Keratinocyte (primary cell): Measurements from ENCODE around the gene EIF2D. TPM values are rescaled to one million over a fixed set of nuclear protein-coding genes. Genes with fewer than 3 reads are reported as not detected.

Source experiments
- DNase-seq: peaks from one replicate; pipeline ENCODE4 v3.0.0-alpha.2; 2011; ENCODE audit warnings: low read depth, missing footprints, low spot score
- FAIRE-seq: peaks from 2 replicates; lab custom pipeline; 2011; peaks lifted over from hg19 to GRCh38; lab: Jason Lieb, UNC
- H2AFZ ChIP-seq: 2 replicates; pipeline ENCODE4 v1.6.0; 2012; ENCODE audit warnings: low read length, control low read depth, inconsistent platforms; ENCODE audit not compliant: control insufficient read depth
- H3K27ac ChIP-seq: 2 replicates; pipeline ENCODE4 v1.5.1; 2011; ENCODE audit warnings: low read length; ENCODE audit not compliant: control insufficient read depth, insufficient read depth
- H3K27me3 ChIP-seq: 3 replicates; pipeline ENCODE4 v1.6.0; 2011; ENCODE audit warnings: low read length; ENCODE audit not compliant: control insufficient read depth, insufficient read depth; ENCODE audit errors: extremely low read depth
- H3K36me3 ChIP-seq, 2 experiments: 2 replicates in 1 of 2; 3 replicates in 1 of 2; pipeline ENCODE4 v1.5.1; 2011; ENCODE audit warnings: low read length in 2 of 2, mild to moderate bottlenecking in 1 of 2; ENCODE audit not compliant: control insufficient read depth in 2 of 2, insufficient read depth in 2 of 2; ENCODE audit errors: extremely low read depth in 1 of 2
- H3K4me1 ChIP-seq: 3 replicates; pipeline ENCODE4 v1.5.1; 2011; ENCODE audit warnings: low read length; ENCODE audit not compliant: control insufficient read depth, insufficient read depth; ENCODE audit errors: extremely low read depth
- H3K4me2 ChIP-seq: 3 replicates; pipeline ENCODE4 v1.6.0; 2011; ENCODE audit warnings: low read depth, low read length; ENCODE audit not compliant: control insufficient read depth, insufficient read depth; ENCODE audit errors: extremely low read depth
- H3K4me3 ChIP-seq, 3 experiments: fragments of 200-600 bp in 1 of 3; sonication (generic) in 1 of 3; 2 replicates in 2 of 3; 3 replicates in 1 of 3; pipeline ENCODE4 v1.5.1; 2011 to 2016; ENCODE audit warnings: low read length in 3 of 3, mild to moderate bottlenecking in 3 of 3, control low read depth in 2 of 3, inconsistent platforms in 1 of 3, low read depth in 1 of 3, mixed read lengths in 1 of 3, mixed run types in 1 of 3, moderate library complexity in 1 of 3; ENCODE audit not compliant: control insufficient read depth in 2 of 3, insufficient read depth in 2 of 3; ENCODE audit errors: extremely low read depth in 1 of 3
- H3K79me2 ChIP-seq: 2 replicates; pipeline ENCODE4 v1.6.0; 2012; ENCODE audit warnings: low read length; ENCODE audit not compliant: control insufficient read depth, insufficient read depth
- H3K9ac ChIP-seq: 3 replicates; pipeline ENCODE4 v1.6.0; 2011; ENCODE audit warnings: low read length; ENCODE audit not compliant: control insufficient read depth, insufficient read depth; ENCODE audit errors: extremely low read depth
- H3K9me1 ChIP-seq: 3 replicates; pipeline ENCODE4 v1.6.0; 2011; ENCODE audit warnings: low read length; ENCODE audit not compliant: control insufficient read depth, insufficient read depth; ENCODE audit errors: extremely low read depth
- H3K9me3 ChIP-seq: 2 replicates; pipeline ENCODE4 v1.5.1; 2012; ENCODE audit warnings: low read depth, low read length; ENCODE audit not compliant: control insufficient read depth
- H4K20me1 ChIP-seq: 3 replicates; pipeline ENCODE4 v1.6.0; 2011; ENCODE audit warnings: low read length; ENCODE audit not compliant: control insufficient read depth, insufficient read depth; ENCODE audit errors: extremely low read depth
- CTCF ChIP-seq, 3 experiments: IDR thresholded peaks in 1 of 3; conservative IDR thresholded peaks in 1 of 3; optimal IDR thresholded peaks in 1 of 3; 2 replicates in 2 of 3; 3 replicates in 1 of 3; pipeline versions ENCODE3 to v1.5.1; 2011; ENCODE audit warnings: low read length in 3 of 3, mild to moderate bottlenecking in 3 of 3, moderate library complexity in 2 of 3, control low read depth in 1 of 3, inconsistent platforms in 1 of 3; ENCODE audit not compliant: insufficient read depth in 2 of 3; ENCODE audit errors: extremely low read depth in 1 of 3
- EZH2 ChIP-seq: IDR thresholded peaks from one replicate; pipeline ENCODE4 v1.6.1; 2012; ENCODE audit warnings: inconsistent platforms, mild to moderate bottlenecking, low read length, moderate library complexity
- dilution Hi-C: fragments of 300-500 bp; cut with MboI; formaldehyde crosslinking; loops from one replicate; pipeline ENCODE4 v1.7.0; 2020; ENCODE audit warnings: low sequenced_read_pairs; ENCODE audit not compliant: extremely low pct_ligation_motif_present
- polyA plus RNA-seq, 5 experiments: library from polyadenylated mRNA; depleted of rRNA in 3 of 5; stranded (reverse) in 3 of 5; stranded (forward) in 1 of 5; unstranded in 1 of 5; fragments of >200 nt; gene quantifications; 1 replicate in 1 of 5; 2 replicates in 3 of 5; 3 replicates in 1 of 5; pipeline versions ENCODE4 v1.2.1 to v1.2.3, GENCODE V29; 2011 to 2012; ENCODE audit warnings: missing spikeins in 2 of 5, low read depth in 1 of 5, low replicate concordance in 1 of 5

Gene EIF2D
- polyA plus RNA-seq, 1 donor (not counting 4 experiments of a cell fraction or from before 2014, with no cell fraction given) = 60.6 TPM

- dilution Hi-C loops = no loop called here
- Histone ChIP-seq H3K27ac (no peak overlapping the region), H3K79me2 (no peaks in the 10 kb centered on the region), H3K9ac (no peak overlapping the region), H3K4me3 (no peak overlapping the region), H4K20me1 (no peaks in the 10 kb centered on the region), H3K9me1 (no peaks in the 10 kb centered on the region), H2AFZ (no peak overlapping the region), H3K4me1 (peaks cover 3% of the 10 kb centered on the region), H3K4me2 (no peak overlapping the region), H3K9me3 (no peaks in the 10 kb centered on the region), H3K27me3 (peaks cover 4% of the 10 kb centered on the region), H3K36me3 (no peaks in the 10 kb centered on the region)
- TF ChIP-seq CTCF (optimal IDR thresholded peaks at IDR 0.05 in 1 of 3, IDR thresholded peaks at IDR 0.05 in 1 of 3, conservative IDR thresholded peaks at IDR 0.05 in 1 of 3; ENCODE audit: extremely low read depth in 1 of 3, insufficient read depth in 2 of 3, low read length in 3 of 3) (no peak), EZH2 (no peak)
- FAIRE-seq (no peak), DNase-seq (no peak)
These were observed 45.3 kb downstream of the EIF2D start for GRCh38 chr1:206566999-206567398.

DNA sequence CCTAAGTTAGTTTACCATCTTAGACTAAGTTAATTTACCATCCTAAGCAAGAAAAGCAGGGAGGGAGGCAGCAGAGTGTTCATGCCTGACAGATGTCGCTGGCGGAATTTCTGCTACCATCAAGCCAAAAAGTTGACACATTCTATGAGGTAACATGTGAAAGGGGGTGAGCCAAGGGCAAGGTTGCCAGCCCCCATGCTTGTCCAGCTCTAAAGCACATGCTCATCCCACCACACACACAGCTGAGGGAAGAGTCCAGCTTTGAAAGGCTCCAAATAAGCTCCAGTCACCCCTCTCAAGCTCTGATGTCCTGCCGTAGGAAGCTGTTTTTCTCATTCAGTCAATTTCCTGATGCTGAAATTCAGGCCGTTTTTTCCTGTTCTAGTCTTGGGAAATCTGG, 46.3 kb downstream of the EIF2D start:
- no peaks in the 10 kb centered on the region for H3K9me1 ChIP-seq
- peaks cover 3% of the 10 kb centered on the region for H3K4me1 ChIP-seq
- no peak overlapping the region for H3K4me2 ChIP-seq
- H3K9ac ChIP-seq = no peak overlapping the region
- FAIRE-seq (no peak), DNase-seq (no peak)
- no peaks in the 10 kb centered on the region for H4K20me1 ChIP-seq
- peaks cover 4% of the 10 kb centered on the region for H3K27me3 ChIP-seq
- H3K79me2 ChIP-seq = no peaks in the 10 kb centered on the region
- TF ChIP-seq EZH2 (no peak), CTCF (optimal IDR thresholded peaks at IDR 0.05 in 1 of 3, IDR thresholded peaks at IDR 0.05 in 1 of 3, conservative IDR thresholded peaks at IDR 0.05 in 1 of 3; ENCODE audit: extremely low read depth in 1 of 3, insufficient read depth in 2 of 3, low read length in 3 of 3) (no peak)
- H3K27ac ChIP-seq = no peak overlapping the region
- dilution Hi-C loops = no loop called here
- no peaks in the 10 kb centered on the region for H3K9me3 ChIP-seq
- H3K36me3 ChIP-seq = no peaks in the 10 kb centered on the region
- H2AFZ ChIP-seq = no peak overlapping the region
- no peak overlapping the region for H3K4me3 ChIP-seq
